Measurements from ENCODE around the gene FOXB1. TPM values are rescaled to one million over a fixed set of nuclear protein-coding genes. Genes with fewer than 3 reads are reported as not detected.

Gene FOXB1
- polyA plus RNA-seq, 1 experiment = not detected

DNA sequence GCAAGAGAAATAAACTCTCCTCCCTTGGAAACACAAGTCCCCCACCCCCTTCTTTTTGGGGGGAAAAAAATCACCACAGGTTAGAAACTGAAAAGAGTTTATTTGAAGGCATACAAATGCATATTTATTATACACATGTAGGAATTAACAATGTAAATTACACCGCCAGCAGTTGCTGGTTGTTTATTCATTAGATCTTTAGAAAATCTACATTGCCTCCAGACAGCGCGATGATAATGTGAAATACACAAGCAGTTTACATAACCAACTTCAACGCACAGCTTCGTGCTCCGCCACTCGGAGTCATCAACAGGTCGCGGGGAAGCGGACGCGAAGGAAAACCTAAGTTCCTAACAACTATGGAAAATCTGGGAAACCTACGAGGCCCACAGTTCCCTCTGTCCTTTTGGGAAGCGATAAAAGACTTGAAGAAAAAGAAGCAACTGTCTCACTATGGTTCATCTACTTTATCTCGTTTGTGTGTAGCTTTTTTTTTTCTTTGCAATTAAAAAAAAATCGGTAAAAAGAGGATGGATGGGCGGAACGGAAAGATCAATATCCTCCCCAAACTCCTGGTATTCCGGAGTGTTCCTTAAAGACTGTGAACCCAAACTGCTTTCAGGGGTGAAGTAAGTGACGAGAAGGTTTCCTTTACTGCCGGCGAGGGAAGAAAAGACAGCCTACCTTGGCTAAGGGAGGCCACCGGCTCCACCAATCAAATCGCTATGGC is 8.4 kb upstream of the FOXB1 start:
- Histone ChIP-seq H3K4me3 (ENCODE audit: low read depth, low read length) (no peak overlapping the region), H3K27me3 (ENCODE audit: control insufficient read depth, insufficient read depth, low read length) (peaks cover 69% of the 10 kb centered on the region), H3K36me3 (ENCODE audit: control insufficient read depth, insufficient read depth, low read length) (no peaks in the 10 kb centered on the region)
- ChIA-PET POLR2A (no interaction called here), CTCF (no interaction called here)
- DNase-seq (ENCODE audit: low read depth) = no peak
- TF ChIP-seq, protein P1, sequence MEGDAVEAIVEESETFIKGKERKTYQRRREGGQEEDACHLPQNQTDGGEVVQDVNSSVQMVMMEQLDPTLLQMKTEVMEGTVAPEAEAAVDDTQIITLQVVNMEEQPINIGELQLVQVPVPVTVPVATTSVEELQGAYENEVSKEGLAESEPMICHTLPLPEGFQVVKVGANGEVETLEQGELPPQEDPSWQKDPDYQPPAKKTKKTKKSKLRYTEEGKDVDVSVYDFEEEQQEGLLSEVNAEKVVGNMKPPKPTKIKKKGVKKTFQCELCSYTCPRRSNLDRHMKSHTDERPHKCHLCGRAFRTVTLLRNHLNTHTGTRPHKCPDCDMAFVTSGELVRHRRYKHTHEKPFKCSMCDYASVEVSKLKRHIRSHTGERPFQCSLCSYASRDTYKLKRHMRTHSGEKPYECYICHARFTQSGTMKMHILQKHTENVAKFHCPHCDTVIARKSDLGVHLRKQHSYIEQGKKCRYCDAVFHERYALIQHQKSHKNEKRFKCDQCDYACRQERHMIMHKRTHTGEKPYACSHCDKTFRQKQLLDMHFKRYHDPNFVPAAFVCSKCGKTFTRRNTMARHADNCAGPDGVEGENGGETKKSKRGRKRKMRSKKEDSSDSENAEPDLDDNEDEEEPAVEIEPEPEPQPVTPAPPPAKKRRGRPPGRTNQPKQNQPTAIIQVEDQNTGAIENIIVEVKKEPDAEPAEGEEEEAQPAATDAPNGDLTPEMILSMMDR (IDR thresholded peaks at IDR 0.05; ENCODE audit: insufficient read depth, low read depth, low read length) = no peak

DNA sequence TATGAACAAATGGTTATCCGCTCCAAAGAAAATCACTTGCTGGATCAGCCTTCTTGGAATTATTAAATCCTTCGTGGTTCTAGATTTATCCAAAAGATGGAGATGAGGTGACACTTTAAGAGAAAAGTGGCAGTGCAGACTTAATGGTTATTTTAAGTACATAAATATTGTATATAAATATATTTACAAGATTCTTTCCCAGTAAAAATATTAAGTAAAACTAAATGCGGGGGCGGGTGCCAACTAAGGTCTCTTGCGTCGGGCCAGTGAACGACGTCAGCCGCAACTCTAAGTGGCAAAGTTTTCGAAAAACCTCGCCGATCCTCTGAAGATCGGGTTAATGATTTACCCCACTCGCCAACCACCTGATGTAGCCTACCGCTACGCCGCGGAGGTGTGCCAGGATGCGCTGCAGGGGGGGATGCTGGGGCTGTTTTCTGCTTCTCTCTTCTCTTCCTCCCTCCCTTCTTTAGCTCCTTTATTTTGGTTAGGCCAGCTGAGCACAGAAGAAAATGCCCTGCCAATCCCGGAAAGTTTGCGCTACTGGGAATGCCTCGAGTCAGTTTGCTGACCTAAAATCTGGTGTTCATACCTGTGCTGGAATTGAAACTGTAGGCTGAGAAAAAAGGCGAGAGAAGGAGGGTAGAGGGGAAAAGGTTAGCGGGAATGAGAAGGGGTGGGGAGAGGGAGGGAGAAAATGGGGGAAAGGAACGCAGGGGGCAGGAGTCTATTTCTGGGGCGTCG is 7.6 kb upstream of the FOXB1 start:
- no peaks in the 10 kb centered on the region for H3K36me3 ChIP-seq (ENCODE audit: control insufficient read depth, insufficient read depth, low read length)
- DNase-seq (ENCODE audit: low read depth) = no peak
- peaks cover 70% of the 10 kb centered on the region for H3K27me3 ChIP-seq (ENCODE audit: control insufficient read depth, insufficient read depth, low read length)
- H3K4me3 ChIP-seq (ENCODE audit: low read depth, low read length) = no peak overlapping the region
- TF ChIP-seq, protein P1 (IDR thresholded peaks at IDR 0.05; ENCODE audit: insufficient read depth, low read depth, low read length) = no peak
- CTCF ChIA-PET = no interaction called here
- POLR2A ChIA-PET = no interaction called here

DNA sequence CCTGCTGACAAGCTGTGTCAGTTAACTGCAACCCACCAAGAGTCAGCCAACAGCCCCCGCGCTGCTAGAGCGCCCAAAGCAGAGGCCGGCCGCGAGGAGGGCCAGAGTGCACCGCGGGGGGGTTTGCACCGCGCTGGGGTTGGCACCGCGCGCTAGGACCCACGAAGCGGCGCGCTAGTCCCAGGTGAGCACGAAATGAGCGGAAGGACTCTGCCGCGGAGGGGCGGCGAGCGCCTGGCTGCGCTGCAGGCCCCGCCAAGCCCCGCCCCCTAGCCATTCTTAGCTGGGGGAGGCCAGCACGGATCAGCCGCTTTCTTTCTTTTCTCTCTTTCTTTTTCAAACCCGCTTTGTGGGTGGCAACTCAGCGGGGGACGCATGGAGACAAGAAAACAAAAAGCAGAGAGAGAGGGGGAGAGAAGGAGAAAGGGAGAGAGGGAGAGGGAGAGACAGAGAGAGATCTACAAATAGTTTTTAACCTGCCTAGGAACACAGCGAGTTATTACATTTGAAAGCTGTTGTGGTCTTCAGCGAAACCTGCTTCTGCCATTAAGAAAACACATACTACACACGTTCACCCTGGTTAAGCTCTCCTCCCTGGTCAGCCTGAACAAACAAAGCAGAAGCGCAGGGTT is 6.9 kb upstream of the FOXB1 start:
- TF ChIP-seq, protein P1 (IDR thresholded peaks at IDR 0.05; ENCODE audit: insufficient read depth, low read depth, low read length) = no peak
- H3K36me3 ChIP-seq (ENCODE audit: control insufficient read depth, insufficient read depth, low read length) = no peaks in the 10 kb centered on the region
- ChIA-PET CTCF (no interaction called here), POLR2A (no interaction called here)
- DNase-seq (ENCODE audit: low read depth) = no peak
- no peak overlapping the region for H3K4me3 ChIP-seq (ENCODE audit: low read depth, low read length)
- peaks cover 76% of the 10 kb centered on the region for H3K27me3 ChIP-seq (ENCODE audit: control insufficient read depth, insufficient read depth, low read length)

DNA sequence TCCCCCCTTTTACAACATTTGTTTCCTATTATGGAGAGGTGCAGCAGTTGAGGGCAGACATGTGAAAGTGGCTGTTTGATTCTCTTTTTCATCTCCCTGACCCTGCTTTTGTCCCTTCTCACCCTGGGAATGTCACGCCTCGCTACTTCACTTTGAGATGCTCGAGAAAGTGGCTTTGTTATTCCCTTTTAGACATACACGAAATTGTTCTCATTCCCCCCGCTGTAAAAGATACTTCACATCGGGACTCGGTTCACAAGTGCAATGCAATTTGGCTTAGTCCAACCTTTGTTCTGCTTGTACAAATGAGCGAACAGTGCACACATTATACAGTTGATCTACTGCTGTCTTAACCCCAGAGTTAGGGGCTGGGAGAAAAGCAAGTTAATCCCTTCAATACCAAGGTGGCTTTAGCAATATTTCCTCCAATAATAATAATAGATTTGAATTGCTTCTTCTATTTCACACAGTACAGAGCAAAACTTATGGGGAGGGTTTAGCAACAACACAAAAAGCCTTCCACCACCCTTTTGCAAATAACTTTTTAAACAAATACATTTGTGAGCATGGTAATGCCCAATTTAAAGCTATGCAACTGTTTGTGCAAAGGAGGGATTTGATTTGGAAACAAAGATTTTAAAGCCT is 5.7 kb upstream of the FOXB1 start:
- Histone ChIP-seq H3K36me3 (ENCODE audit: control insufficient read depth, insufficient read depth, low read length) (no peaks in the 10 kb centered on the region), H3K4me3 (ENCODE audit: low read depth, low read length) (no peak overlapping the region), H3K27me3 (ENCODE audit: control insufficient read depth, insufficient read depth, low read length) (peaks cover 78% of the 10 kb centered on the region)
- ChIA-PET POLR2A (no interaction called here), CTCF (no interaction called here)
- DNase-seq (ENCODE audit: low read depth) = no peak
- TF ChIP-seq, protein P1 (IDR thresholded peaks at IDR 0.05; ENCODE audit: insufficient read depth, low read depth, low read length) = no peak
